HG03159 (cell line): ENCODE measurements around the gene MIPOL1.
"Not testable (repeated sequence)": the region's sequence is repeated elsewhere in the genome, so short reads cannot be mapped to it uniquely, and the experiment has no call there.

Experiments used
- ATAC-seq: cut with Tn5 transposase; IDR thresholded peaks from one replicate; pipeline ENCODE4 v1.9.1; 2021; ENCODE audit warnings: mild to moderate bottlenecking, moderate library complexity; ENCODE audit not compliant: unreplicated experiment

The MIPOL1 gene

GRCh38 chr14:37384870-37385596 is 187.3 kb downstream of the MIPOL1 start:
- no peak for ATAC-seq

- not testable (repeated sequence) for ATAC-seq
Measured at GRCh38 chr14:37397157-37397940, 199.6 kb downstream of the MIPOL1 start.

GRCh38 chr14:37397941-37398215 is 200.1 kb downstream of the MIPOL1 start:
- no peak for ATAC-seq

DNA sequence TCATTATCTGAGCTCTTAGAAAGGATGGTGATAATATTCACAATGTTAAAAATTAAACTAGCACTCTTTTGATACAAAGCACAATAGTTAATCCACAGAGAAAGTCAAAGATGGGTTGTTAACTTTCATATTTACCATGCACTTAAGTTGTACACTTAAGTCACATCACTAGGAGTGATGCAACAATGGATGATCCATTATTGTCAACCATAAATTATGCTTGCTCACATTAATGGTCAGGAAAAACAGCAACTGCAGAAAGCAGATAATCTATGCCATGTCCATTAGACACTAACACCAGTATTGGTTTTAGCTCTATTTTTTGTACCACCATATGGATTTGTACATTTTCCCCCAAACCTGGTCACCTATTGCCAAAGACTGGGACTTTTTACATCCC is 201.8 kb downstream of the MIPOL1 start:
- ATAC-seq, result no peak

GRCh38 chr14:37401093-37401492 is 203.4 kb downstream of the MIPOL1 start:
- no peak for ATAC-seq

GRCh38 chr14:37403626-37404025 is 205.9 kb downstream of the MIPOL1 start:
- no peak for ATAC-seq

DNA sequence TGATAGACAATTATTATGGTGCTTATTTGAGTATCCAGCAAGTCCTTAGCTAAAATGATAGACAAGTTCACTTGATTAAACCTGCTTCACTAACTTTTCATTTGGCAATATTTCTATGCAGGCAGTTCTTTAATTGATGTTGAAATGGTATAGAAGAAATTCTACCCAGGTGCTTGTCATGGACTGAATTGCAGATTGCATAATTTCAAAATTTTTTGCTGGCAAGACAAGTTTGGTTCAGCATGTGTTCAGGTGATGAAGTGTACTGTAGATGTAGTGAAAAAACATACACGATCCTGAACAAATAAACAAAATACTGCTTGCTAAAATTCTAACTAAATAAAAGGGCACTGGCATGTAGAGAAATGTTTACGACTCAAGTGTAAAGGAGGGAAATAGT is 208.4 kb downstream of the MIPOL1 start:
- no peak for ATAC-seq

DNA sequence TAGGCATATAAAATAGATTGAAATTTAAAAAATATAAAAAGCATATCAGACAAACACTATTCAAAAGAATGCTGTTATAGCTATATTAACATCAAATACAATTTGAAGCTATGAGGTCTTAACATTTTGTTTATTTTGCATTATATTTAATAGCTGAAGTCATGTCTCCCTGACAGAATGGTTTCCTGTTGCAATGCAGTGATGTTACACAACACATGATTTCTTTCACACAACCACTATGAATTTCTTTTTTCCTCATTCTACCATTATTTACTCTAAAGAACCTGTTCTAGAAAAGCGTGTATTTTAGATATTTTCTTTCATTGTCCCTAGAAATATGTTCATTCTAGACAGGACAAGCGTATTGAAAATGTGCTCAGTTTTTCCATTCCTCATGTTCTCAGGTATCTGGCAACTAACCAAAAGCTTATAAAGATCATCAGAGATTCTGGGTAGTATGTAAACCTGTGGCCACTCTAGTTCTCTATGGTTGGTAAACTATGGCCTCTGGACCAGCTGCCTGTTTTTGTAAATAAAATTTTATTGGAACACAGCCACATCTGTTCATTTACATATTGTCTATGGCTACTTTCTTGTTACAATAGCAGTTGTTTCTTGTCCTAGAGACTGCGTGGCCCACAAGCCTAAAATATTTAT is 213.5 kb downstream of the MIPOL1 start:
- no peak for ATAC-seq

DNA sequence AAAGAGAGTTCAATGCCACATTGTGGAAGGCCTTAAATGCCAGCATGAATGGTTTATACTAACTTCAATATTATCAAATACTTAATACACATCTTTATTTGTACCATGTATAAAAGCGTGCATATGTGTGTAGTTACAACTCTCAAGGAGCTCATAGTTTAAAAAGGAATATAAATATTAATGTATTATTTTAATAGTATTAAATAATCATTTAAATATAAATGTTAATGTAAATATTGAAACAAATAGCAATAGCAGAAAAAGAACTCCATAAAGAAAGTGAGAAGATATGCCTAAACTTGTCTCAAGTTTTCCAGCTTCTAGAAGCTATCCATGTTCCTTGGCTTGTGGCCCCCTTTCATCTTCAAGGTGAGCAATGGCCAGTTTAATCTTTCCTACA is 215.3 kb downstream of the MIPOL1 start:
- no peak for ATAC-seq

GRCh38 chr14:37413504-37414003 is 215.8 kb downstream of the MIPOL1 start:
- no peak for ATAC-seq

DNA sequence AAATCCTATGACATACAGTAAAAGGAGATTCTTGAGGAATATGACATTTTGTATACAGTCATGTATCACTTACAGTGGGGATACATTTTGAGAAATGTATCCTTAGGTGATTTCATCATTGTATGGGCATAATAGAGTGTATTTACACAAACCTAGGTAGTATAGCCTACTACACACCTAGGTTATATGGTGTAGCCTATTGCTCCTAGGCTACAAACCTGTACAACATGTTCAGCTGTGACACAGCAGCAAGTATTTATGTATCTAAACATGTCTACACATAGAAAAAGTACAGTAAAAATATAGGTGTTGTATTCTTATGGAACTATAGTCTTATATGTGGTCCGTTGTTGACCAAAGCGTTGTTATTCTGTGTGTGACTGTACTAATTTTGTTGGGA is 218.5 kb downstream of the MIPOL1 start:
- ATAC-seq, result no peak

- ATAC-seq, result no peak
Measured at GRCh38 chr14:37417151-37417550, 219.4 kb downstream of the MIPOL1 start.

GRCh38 chr14:37417833-37418232 is 220.1 kb downstream of the MIPOL1 start:
- ATAC-seq, result no peak

- ATAC-seq, result no peak
Measured at GRCh38 chr14:37420622-37421021, 222.9 kb downstream of the MIPOL1 start.

GRCh38 chr14:37422319-37422718 is 224.6 kb downstream of the MIPOL1 start:
- ATAC-seq, result no peak

DNA sequence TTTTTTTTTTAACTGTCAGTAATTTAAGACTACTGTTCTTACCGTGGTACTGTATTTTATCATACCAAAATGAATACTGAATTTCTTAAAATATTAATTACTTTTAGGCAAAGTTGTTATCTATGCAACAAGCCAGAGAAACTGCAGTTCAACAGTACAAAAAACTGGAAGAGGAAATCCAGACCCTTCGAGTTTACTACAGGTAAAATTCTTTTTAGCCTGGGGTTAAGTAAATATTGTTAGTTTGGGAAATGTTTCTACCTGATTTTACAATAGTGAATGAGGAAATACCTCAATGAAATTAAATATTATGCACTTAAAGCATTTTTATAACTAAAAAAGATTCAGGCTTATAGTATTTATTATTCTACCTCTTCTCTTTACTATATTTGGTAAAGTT is 225.0 kb downstream of the MIPOL1 start:
- ATAC-seq, result no peak

- ATAC-seq, result no peak
Measured at GRCh38 chr14:37428954-37429353, 231.2 kb downstream of the MIPOL1 start.

DNA sequence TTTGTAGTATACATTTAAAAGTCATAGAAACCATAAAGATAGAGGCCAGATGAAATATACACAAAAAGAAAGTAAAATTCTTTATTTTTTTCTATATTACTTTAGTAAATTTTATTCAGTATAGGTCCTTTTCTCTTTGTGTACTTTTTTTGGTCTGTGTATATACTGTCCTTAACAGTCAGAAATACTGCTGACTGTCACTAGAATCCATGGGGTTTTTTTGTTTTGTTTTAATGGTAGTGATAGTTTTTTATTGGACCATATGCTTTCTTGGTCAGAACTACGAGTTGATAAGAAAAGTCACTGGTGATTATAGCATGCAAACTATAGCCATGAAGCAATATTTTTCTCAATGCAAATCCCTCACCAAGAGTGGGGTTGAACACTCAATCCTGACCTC is 231.9 kb downstream of the MIPOL1 start:
- ATAC-seq, result no peak

- ATAC-seq, result no peak
Measured at GRCh38 chr14:37434867-37435266, 237.1 kb downstream of the MIPOL1 start.

- ATAC-seq, result no peak
Measured at GRCh38 chr14:37436519-37436918, 238.8 kb downstream of the MIPOL1 start.

DNA sequence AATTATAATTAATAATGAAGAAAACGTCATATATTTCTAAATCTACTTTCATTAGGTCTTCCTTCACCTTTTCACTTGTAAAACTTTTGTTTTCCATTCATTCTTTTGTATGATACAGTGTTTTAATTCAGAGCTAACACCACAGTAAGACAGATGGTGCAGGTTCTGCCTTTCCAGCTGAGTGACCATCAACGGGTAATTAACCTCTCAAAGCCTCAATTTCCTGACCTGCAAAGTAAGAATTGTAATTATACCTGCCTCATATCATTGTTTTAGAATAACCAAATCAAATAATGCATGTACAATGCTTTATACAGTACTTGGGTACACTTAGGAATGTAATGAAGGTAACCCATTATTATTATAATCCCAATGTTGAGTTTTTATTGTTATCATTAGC is 239.8 kb downstream of the MIPOL1 start:
- ATAC-seq, result no peak

DNA sequence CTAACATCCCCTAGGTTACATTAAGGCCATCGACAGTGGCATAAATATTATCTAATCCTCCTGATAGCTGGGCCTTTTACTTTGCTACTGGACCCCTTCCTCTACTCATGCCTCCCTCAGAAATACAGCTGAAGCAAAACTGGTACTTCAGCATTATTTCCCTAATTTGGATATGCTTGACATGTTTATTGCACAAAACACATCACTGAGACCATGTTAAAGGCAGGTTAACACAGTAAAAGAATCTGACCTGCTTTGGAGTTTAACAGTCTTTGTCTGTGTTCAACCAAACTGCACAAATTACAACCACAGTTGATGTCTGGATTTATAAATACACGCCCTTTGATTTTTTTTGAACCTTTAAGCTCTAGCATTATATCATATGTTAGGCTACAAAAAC is 240.7 kb downstream of the MIPOL1 start:
- ATAC-seq, result no peak
